ENCODE data around the gene BUD13.

DNA sequence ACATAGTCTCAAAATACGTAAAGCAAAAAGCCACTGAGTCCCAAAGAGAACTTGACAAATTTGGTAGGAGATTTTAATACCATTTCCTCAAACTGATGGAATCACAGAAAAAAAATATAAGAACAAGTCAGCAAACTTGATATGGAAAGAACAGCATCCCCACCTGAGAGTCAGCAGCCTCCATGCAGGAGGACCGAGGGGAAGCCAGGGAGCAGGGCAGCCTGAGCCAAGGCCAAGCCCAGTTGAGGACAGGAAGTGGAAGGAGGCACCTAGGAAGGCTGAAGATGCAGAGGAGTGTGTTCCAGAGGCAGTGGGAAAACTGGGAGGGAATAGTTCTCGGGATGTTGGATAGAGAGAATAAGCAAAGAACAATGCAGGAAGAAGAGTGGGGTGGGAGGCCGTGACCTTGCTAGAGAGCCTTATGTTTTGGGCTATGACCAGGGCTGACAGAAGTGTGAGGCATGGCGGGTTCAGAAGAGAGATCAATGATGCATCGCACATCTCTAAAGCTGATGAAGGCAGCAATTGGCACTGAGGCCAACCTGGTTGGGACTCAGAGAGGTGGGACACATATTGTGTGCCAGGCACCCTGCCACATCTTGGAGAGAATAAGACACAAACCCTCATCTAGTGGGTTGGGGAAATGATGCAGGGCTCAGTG lies 34.9 kb upstream of the BUD13 start:
- TF ChIP-seq ZNF274 (IDR thresholded peaks at IDR 0.05; ENCODE audit: low read length) (no peak), ZNF274 (tag by site-specific recombination; IDR thresholded peaks at IDR 0.05; ENCODE audit: borderline replicate concordance) (no peak), ZSCAN23 (tag by site-specific recombination; IDR thresholded peaks at IDR 0.05) (no peak), ZNF37A (tag by site-specific recombination; IDR thresholded peaks at IDR 0.05) (no peak), FEZF1 (tag by site-specific recombination; IDR thresholded peaks at IDR 0.05) (no peak), TRIM28 (IDR thresholded peaks at IDR 0.05; ENCODE audit: borderline replicate concordance, low read length) (no peak), ZNF121 (tag by site-specific recombination; IDR thresholded peaks at IDR 0.05) (no peak), ZBTB1 (tag by site-specific recombination; IDR thresholded peaks at IDR 0.05) (no peak), ZNF239 (tag by site-specific recombination; IDR thresholded peaks at IDR 0.05) (no peak), GLI2 (tag by site-specific recombination; IDR thresholded peaks at IDR 0.05; ENCODE audit: borderline replicate concordance, low read depth) (no peak), GFI1B (tag by site-specific recombination; IDR thresholded peaks at IDR 0.05) (no peak)
- TF ChIP-seq, protein P1, sequence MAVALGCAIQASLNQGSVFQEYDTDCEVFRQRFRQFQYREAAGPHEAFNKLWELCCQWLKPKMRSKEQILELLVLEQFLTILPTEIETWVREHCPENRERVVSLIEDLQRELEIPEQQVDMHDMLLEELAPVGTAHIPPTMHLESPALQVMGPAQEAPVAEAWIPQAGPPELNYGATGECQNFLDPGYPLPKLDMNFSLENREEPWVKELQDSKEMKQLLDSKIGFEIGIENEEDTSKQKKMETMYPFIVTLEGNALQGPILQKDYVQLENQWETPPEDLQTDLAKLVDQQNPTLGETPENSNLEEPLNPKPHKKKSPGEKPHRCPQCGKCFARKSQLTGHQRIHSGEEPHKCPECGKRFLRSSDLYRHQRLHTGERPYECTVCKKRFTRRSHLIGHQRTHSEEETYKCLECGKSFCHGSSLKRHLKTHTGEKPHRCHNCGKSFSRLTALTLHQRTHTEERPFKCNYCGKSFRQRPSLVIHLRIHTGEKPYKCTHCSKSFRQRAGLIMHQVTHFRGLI (tag by site-specific recombination; IDR thresholded peaks at IDR 0.05), result no peak
- TF ChIP-seq, protein P2, sequence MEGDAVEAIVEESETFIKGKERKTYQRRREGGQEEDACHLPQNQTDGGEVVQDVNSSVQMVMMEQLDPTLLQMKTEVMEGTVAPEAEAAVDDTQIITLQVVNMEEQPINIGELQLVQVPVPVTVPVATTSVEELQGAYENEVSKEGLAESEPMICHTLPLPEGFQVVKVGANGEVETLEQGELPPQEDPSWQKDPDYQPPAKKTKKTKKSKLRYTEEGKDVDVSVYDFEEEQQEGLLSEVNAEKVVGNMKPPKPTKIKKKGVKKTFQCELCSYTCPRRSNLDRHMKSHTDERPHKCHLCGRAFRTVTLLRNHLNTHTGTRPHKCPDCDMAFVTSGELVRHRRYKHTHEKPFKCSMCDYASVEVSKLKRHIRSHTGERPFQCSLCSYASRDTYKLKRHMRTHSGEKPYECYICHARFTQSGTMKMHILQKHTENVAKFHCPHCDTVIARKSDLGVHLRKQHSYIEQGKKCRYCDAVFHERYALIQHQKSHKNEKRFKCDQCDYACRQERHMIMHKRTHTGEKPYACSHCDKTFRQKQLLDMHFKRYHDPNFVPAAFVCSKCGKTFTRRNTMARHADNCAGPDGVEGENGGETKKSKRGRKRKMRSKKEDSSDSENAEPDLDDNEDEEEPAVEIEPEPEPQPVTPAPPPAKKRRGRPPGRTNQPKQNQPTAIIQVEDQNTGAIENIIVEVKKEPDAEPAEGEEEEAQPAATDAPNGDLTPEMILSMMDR (tag by site-specific recombination; IDR thresholded peaks at IDR 0.05), result no peak
- TF ChIP-seq, protein P3, sequence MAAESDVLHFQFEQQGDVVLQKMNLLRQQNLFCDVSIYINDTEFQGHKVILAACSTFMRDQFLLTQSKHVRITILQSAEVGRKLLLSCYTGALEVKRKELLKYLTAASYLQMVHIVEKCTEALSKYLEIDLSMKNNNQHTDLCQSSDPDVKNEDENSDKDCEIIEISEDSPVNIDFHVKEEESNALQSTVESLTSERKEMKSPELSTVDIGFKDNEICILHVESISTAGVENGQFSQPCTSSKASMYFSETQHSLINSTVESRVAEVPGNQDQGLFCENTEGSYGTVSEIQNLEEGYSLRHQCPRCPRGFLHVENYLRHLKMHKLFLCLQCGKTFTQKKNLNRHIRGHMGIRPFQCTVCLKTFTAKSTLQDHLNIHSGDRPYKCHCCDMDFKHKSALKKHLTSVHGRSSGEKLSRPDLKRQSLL (tag by site-specific recombination; IDR thresholded peaks at IDR 0.05), result no peak
- TF ChIP-seq, protein P4, sequence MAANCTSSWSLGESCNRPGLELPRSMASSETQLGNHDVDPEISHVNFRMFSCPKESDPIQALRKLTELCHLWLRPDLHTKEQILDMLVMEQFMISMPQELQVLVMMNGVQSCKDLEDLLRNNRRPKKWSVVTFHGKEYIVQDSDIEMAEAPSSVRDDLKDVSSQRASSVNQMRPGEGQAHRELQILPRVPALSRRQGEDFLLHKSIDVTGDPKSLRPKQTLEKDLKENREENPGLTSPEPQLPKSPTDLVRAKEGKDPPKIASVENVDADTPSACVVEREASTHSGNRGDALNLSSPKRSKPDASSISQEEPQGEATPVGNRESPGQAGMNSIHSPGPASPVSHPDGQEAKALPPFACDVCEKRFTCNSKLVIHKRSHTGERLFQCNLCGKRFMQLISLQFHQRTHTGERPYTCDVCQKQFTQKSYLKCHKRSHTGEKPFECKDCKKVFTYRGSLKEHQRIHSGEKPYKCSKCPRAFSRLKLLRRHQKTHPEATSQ (tag by site-specific recombination; IDR thresholded peaks at IDR 0.05), result no peak
